ENCODE results near the gene CDC5L. TPM values are rescaled to one million over a fixed set of nuclear protein-coding genes. Genes with fewer than 3 reads are reported as not detected.

CDC5L gene
- total and polyA plus RNA-seq, 11 donors, result 5.8 to 24.8 (median 18.5) TPM

DNA sequence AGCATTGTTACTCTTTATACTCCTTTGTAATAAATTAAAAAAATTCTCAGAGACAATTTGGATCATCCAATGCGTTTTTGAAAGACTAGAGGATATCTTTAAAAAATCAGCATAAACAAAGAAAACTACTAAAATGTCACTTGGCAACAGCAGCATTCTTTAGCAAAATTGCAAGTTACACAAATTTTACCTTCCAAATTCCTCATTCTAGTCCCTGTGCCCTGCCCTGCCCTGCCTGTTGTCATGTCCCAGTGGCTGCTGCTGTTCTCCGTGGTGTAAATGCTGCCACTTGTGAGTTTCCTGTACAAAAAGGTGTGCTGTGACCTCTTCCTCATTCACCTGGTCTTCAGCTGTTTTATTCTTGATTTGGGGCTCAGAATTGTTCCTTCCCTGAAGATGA is 83.2 kb downstream of the CDC5L start:
- no peak overlapping the region for H3K4me3 ChIP-seq
- DNase-seq (no peak), ATAC-seq (no peak)
- intact Hi-C loops (cut with DNase I), result loop anchor here in 7 of 10 donors (5.0 to 10.0 kb wide), 6 partner anchors 124 to 1454 kb away; no protein-coding TSS in a partner anchor
- no peaks in the 10 kb centered on the region for H3K36me3 ChIP-seq
- 67 to 77% (median 70%) methylated on average over 2 of the region's 2 CpGs for WGBS, 4 donors
- H3K27me3 ChIP-seq, result no peaks in the 10 kb centered on the region
- peak overlapping the region in 1 of 12 donors; percentile 1 for H3K27ac ChIP-seq
- H3K9me3 ChIP-seq, result no peaks in the 10 kb centered on the region
- H3K4me1 ChIP-seq, result peaks cover 0 to 17% (median 6%) of the 10 kb centered on the region in 12 donors
- TF ChIP-seq, protein P1, sequence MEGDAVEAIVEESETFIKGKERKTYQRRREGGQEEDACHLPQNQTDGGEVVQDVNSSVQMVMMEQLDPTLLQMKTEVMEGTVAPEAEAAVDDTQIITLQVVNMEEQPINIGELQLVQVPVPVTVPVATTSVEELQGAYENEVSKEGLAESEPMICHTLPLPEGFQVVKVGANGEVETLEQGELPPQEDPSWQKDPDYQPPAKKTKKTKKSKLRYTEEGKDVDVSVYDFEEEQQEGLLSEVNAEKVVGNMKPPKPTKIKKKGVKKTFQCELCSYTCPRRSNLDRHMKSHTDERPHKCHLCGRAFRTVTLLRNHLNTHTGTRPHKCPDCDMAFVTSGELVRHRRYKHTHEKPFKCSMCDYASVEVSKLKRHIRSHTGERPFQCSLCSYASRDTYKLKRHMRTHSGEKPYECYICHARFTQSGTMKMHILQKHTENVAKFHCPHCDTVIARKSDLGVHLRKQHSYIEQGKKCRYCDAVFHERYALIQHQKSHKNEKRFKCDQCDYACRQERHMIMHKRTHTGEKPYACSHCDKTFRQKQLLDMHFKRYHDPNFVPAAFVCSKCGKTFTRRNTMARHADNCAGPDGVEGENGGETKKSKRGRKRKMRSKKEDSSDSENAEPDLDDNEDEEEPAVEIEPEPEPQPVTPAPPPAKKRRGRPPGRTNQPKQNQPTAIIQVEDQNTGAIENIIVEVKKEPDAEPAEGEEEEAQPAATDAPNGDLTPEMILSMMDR (IDR thresholded peaks at IDR 0.05), result no peak
- no peak for TF ChIP-seq POLR2A (IDR thresholded peaks at IDR 0.05)

DNA sequence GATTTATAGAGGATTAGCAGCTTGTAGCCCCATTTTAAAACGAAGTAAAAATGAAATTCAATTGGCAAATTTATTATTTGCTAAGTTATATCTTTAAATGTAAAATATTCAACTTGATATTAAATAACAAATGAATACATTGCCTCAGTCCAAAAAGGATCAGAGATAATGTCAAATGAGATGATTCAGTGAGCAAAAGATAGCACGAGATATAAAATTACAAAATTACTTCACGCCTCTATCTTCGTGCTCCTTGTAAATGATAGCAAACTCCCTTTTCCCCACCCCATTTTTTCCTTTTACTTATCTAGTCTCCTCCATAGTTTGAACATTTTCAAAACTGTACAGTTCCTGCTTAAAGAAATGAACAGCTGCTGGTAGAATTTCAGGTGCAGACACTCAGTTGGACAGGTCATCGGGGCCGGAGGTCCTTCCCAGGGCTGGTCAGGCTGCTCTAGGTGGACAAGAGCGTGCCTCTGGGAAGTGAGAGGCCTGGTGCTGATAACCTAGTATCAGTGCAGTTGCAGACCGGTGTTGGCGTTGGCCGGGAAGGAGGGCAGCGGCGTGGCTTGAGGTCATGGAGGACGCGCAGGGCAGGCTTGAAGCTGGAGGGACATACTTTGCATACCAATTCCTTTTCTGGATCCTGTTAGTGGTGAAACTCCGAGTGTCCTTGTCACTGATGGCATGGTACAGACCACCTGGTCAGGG is 83.9 kb downstream of the CDC5L start:
- Histone ChIP-seq H3K4me3 (no peak overlapping the region), H3K9me3 (no peaks in the 10 kb centered on the region), H3K36me3 (no peaks in the 10 kb centered on the region), H3K4me1 (peaks cover 0 to 24% (median 9%) of the 10 kb centered on the region in 12 donors), H3K27me3 (no peaks in the 10 kb centered on the region), H3K27ac (peak overlapping the region in 8 of 12 donors; percentile 1 to 62 (median 42))
- intact Hi-C loops (cut with DNase I), result loop anchor here in 7 of 10 donors (5.0 to 10.0 kb wide), 6 partner anchors 123 to 1453 kb away; no protein-coding TSS in a partner anchor
- DNase-seq, result peak in 2 of 5 donors; percentile 60 to 66
- 44 to 54% (median 47%) methylated on average over 15 of the region's 15 CpGs for WGBS, 4 donors
- peak; percentile 53 to 71 (median 64) for ATAC-seq
- TF ChIP-seq, protein P1 (IDR thresholded peaks at IDR 0.05), result no peak
- TF ChIP-seq POLR2A (IDR thresholded peaks at IDR 0.05), result no peak

DNA sequence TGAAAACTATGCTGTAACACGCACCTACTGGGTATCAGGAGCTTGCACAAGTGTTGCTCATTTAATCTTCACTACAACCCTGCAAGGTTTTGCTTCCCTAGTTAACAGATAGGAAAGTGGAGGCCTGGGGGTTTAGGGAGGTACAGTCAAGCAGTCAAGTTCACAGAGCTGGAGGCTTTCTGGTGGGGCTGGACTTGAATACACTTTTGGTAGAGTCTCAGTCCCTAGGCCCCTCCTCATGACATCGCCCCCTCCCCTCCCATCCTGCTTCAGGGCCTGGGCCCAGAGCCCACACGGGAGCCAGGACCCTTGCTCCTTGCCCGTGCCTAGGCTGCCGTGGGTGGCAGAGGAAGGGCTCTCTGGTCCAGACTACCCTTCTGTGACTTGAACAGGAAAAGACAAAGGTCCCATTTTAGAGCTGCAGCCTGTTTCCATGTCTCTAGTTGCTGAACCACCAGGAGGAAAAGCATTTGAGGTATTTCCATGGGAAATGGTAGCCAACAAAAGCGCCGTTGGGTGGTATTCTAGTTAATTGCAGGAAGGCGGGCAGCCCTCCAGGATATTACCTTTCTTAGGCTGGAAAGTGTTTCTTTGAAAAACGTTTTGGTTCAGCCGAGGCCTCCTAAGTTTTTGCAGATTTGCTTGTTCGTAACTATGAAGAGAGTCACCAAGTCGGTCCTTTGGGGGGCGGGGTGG is 84.9 kb downstream of the CDC5L start:
- DNase-seq, result no peak
- Histone ChIP-seq H3K27me3 (no peaks in the 10 kb centered on the region), H3K4me3 (no peak overlapping the region), H3K36me3 (no peaks in the 10 kb centered on the region), H3K9me3 (no peaks in the 10 kb centered on the region), H3K4me1 (peaks cover 0 to 24% (median 9%) of the 10 kb centered on the region in 12 donors), H3K27ac (peak overlapping the region in 1 of 12 donors; percentile 62)
- TF ChIP-seq, protein P1 (IDR thresholded peaks at IDR 0.05), result no peak
- TF ChIP-seq POLR2A (IDR thresholded peaks at IDR 0.05), result no peak
- intact Hi-C loops (cut with DNase I), result loop anchor here in 7 of 10 donors (5.0 to 10.0 kb wide), 6 partner anchors 122 to 1452 kb away; no protein-coding TSS in a partner anchor
- no peak for ATAC-seq
- WGBS, 4 donors, result 66 to 81% (median 69%) methylated on average over 11 to 13 of the region's 13 CpGs

Measured in heart left ventricle (tissue), 16 donors.